SK-N-SH treated with all-trans-retinoic acid at 6 μM for 48 hours (cell line): ENCODE measurements around the gene RBKS.

Experiments used
- CREB5 ChIP-seq: fragments of 250-450 bp; sonication (Bioruptor Pico); IDR thresholded peaks from 2 replicates; pipeline ENCODE4 v1.5.1; 2020; ENCODE audit warnings: low read depth, mild to moderate bottlenecking, moderate library complexity
- PATZ1 ChIP-seq: fragments of 250-450 bp; sonication (Bioruptor Pico); IDR thresholded peaks from 2 replicates; pipeline ENCODE4 v1.8.0; 2020; ENCODE audit warnings: mild to moderate bottlenecking, moderate library complexity, borderline replicate concordance
- RARB ChIP-seq: fragments of 250-450 bp; sonication (Bioruptor Pico); IDR thresholded peaks from 2 replicates; pipeline ENCODE4 v1.8.0; 2021; ENCODE audit warnings: mild to moderate bottlenecking, moderate library complexity
- TCF4 ChIP-seq: fragments of 250-450 bp; sonication (Bioruptor Pico); IDR thresholded peaks from 2 replicates; pipeline ENCODE4 v1.8.0; 2021; ENCODE audit warnings: mild to moderate bottlenecking, moderate library complexity, borderline replicate concordance
- TSHZ2 ChIP-seq: fragments of 250-450 bp; sonication (Bioruptor Pico); IDR thresholded peaks from 2 replicates; pipeline ENCODE4 v1.5.0; 2020; ENCODE audit warnings: mild to moderate bottlenecking, moderate library complexity
- ZC3H10 ChIP-seq: fragments of 250-450 bp; sonication (Bioruptor Pico); IDR thresholded peaks from 2 replicates; pipeline ENCODE4 v1.5.1; 2021; ENCODE audit warnings: mild to moderate bottlenecking, moderate library complexity
- ZFP3 ChIP-seq: fragments of 250-450 bp; sonication (Bioruptor Pico); IDR thresholded peaks from 2 replicates; pipeline ENCODE4 v1.5.0; 2020; ENCODE audit warnings: mild to moderate bottlenecking, moderate library complexity
- ZNF8 ChIP-seq: fragments of 450-650 bp; formaldehyde crosslinking; IDR thresholded peaks from 2 replicates; pipeline ENCODE4 v1.5.0; 2020; ENCODE audit warnings: mild to moderate bottlenecking, moderate library complexity

GRCh38 chr2:27815860-27816438 lies 74.2 kb downstream of the RBKS start:
- TF ChIP-seq PATZ1 (no peak), RARB (CRISPR knock-in tag) (no peak), TCF4 (CRISPR knock-in tag) (peak; percentile 85; the same call in 1 of the 2 replicates), TSHZ2 (CRISPR knock-in tag) (peak; percentile 91), ZNF8 (CRISPR knock-in tag) (no peak), ZFP3 (CRISPR knock-in tag) (no peak), CREB5 (CRISPR knock-in tag) (no peak), ZC3H10 (no peak)
